GM19043 (cell line): ENCODE results near the gene ATP6V0A1.

Experiments used
- ATAC-seq: cut with Tn5 transposase; IDR thresholded peaks from one replicate; pipeline ENCODE4 v1.9.1; 2021; ENCODE audit warnings: low read depth; ENCODE audit not compliant: unreplicated experiment

ATP6V0A1 gene

DNA sequence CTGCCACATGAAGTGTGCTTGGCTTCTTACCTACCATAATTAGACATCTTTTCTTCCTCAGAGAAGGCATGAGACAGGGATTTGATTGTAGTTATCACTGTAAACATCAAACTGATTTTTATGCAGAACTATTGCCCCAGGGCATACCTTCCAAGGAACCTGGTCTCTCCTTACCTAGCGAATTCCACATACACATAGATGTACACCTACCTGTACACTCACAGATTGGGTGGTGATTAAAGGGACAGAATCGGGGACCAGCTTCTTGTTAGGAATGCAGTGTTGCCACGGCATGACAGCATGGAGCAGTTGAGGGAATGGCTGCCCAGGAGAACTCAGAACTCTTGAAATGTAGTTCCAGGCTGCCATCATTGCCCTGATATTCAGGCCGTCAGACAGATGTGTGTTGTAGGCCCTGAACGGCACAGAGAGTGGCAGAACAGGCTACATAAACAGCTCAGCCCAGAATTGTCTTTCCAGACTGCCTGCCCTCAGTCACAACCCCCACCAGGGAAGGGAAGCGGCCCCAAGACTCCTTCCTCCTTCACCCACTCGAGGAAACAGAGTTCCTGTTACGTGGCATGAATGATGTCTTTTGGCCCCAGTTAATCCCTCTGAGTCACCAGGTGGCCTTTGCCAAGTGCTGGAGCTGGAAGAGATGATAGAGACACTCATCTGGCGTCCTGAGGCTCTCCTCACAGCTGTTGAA lies 59.5 kb downstream of the ATP6V0A1 start:
- no peak for ATAC-seq

DNA sequence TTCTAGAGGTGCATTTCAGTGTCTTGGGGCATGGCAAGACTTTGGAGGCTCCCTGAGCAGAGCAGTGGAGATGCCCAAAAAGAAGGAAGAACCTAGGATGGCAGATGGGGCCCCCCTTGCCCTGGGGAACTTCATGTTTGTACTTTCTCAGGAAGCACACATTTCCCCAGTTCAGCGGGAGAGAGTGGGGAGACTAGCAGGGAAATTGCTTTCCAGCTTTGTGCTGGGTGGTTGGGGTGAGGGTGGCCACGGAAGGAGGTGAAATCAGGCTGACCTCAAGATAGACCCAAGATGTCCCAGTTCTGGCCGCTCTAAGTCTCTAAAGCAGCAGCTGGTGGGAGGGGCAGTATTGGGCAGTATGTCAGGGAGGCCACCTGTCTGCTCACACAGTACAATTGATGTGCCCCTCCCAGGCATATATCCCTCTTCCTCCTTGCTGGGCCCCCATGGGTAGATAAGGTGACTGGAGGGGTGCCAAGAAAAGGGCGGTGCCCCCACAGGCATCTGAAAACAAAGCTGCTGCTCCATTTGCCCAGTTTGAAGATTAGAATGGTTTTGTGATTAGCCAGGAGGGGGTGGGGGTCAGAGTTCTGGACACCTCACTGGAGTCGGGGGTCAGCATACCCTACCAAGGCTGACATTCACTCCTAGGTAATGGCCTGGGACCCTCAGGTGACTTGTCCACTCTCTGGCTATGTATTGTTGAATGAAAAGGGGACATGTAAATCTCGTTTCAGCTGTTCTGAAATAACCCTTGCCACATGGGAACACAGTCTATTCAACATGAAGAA lies 60.3 kb downstream of the ATP6V0A1 start:
- ATAC-seq: no peak

DNA sequence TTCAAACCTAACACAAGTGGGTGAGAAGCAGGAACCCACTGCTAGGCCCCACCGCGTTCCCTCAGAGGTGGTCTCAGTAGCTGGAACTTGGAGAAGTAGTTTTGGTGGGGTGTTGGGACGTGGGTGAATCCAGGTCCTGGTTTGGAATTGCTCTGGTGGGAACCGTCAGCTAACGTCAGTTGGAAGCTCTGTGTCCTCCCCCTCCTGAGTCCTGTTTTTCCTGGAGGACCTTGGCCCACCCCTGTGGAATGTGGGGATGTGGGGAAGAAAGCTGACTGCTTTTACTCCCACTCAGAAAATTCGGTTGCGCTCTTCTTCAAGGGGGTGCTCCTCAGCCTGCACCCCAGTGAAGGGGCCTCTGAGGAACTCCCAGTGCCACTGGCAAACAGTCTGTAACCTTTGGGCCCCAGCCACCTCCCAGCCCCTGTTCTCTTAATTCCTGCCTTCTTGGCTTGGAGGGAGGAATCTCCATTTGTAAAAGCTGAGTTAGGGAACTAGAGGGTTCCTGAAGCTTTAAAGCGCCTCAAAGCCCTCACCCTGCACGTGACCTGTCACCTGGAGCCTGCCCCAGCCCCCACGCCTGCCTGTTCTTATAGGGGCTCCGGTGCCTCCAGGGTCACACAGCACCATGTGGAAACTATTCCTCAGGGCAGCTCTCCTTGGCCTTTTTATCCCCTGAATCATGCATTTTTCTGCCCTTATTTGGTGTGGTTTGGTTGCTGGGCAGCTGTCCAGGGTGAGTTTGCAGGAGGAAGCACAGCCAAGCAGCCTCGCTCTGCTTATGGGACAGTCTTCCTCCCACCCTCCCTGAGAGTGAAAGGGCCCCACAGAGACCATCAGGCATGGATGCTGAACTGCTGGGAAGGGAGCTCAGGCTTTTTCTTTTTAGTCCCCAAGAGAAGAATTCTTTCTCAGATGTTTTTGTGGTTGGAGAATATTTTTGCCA lies 61.1 kb downstream of the ATP6V0A1 start:
- no peak for ATAC-seq

DNA sequence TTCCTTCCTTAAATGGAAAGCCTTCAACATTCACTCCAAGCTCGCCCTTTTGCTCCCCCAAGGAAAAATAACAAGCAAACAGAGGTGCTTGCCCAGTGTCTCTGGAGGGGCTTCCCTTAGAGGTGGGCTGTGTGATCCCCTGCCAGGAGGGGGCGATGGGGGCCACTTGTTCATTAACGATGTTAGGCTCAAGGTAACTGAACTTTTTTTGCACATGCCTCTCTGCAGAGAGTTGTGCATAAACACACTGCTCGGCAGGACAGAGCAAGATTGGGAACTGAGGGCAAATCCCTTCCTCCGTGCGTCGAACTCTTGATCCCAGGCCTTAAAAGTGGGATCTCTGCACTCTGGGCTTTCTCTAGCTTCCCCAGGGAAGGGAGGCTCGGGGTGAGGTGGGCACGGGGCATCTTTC lies 61.9 kb downstream of the ATP6V0A1 start:
- ATAC-seq: no peak

DNA sequence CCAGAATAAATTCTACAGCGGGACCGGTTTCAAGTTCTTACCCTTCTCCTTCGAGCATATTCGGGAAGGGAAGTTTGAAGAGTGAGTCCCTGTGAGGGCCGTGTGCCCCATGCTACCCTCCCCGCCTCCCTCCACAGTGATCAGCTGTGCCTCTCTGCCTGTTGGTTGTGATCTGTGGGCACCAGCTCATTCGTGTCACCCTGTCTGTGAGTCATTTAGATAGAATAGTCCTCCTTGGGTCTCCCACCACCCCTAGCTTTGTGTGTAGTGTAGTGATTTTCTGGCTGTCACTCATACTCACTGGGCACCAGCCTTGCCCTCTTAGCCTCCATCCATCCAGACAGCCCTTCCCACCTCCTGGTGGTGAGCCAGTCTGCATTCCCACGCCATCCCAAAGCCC lies 62.4 kb downstream of the ATP6V0A1 start:
- no peak for ATAC-seq

DNA sequence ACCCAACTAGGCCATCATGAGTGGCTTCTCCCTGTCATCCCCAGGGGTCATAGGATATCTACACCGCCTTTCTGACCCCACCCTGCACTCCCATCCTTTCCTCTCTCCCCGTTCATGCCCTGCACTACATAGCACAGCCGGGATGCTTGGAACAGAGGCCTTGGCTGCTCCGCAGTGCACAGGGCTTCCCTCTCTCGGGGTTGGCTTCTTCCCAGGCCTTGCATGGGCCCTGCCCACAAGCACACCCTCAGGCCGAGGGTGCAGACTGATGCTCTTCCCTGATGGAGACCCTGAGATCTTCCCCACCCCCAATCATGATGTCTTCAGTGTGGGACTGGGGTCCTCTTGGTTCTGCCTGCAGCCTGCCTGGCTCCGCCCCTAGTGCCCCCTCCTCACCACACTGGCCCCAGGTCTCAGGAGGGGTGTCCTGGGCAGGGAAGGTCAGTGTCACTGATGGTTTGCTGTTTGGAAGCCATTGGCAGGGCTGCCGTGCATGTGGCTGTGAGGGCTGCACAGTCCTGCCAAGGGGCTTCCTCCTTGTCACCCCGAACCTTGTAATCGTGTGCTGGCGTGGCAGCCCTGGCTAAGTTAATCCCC lies 63.1 kb downstream of the ATP6V0A1 start:
- no peak for ATAC-seq

DNA sequence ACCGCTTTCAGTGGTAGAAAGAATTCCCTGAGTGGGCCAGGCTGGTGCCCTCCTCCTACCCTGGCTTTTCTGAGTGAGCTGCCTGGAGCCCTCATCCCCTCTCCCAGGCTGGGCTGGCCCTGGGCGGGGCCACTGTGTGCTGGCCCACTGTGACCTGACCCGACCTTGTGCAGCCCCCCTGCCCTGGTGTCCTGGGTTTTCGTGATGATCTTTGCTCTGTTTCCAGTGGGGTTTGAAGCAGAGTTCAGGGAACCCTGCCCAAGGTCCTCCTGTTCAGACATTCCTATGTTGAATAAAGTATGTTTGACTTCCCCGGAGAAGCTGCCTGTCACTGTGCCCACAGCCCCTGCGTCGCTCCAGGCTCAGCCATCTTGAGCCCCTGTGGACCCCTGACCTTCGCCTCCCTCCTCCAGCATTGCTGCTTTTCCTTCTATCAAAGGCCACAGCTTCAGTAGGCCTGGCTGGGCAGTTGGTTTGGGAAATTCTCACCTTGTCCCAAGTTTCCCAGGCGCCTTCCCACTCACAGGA lies 63.6 kb downstream of the ATP6V0A1 start:
- ATAC-seq: no peak

DNA sequence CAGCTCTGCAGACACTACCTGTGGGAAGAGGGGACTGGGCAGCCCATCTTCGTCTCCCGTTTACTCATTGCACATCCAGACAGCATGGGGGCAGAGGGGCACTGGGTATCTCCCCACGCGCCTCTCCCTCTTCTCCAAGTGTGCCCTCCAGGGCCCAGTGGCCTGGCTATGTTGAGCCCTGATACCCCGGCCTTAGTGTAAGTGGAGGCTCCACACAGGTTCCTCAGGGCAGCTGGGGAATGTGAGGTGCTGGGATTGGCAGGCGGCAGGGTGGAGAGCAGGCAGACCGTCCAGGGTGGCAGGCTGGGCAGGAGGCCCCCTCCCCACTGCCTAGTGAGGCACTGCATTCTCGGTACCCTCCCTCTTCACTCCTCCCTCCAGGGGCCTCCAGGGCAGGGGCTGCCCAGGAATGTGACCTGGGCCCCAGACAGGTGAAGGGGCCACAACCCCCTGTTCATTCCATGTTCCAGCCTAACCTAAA lies 64.2 kb downstream of the ATP6V0A1 start:
- no peak for ATAC-seq

DNA sequence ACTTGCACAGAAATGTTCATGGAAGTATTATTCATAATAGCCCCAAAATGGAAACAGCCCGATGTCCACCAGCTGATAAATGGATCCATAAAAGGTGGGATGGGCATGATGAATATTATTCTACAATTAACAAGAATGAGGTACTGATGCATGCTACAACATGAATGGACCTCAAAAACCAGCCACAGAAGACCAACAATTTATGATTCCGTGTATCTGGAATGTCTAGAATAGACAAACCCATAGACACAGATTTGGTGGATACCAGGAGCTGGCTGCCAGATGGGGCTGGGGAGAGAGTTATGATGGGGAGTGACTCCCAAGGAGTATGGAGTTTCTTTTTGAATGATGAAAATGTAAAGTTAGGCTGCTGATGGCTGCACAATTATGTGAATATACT lies 66.5 kb downstream of the ATP6V0A1 start:
- ATAC-seq: no peak

DNA sequence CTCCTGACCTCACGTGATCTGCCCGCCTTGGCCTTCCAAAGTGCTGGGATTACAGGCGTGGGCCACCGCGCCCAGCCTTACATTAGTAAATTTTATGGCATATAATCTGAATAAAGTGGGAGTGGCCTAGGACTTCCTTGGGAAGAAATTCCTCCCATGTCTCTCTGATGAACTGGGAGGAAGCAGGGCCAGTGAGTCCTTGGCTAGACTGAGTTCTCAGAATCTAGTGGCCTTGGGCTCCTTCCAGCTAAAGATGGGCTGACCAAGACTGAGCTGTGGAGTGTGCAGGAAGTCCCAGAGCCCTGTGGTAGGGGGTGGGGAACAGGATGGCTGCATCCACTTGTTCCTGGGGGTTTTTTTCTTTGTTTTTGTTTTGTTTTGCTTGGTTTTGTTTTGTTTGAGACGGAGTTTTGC lies 67.4 kb downstream of the ATP6V0A1 start:
- ATAC-seq: no peak

DNA sequence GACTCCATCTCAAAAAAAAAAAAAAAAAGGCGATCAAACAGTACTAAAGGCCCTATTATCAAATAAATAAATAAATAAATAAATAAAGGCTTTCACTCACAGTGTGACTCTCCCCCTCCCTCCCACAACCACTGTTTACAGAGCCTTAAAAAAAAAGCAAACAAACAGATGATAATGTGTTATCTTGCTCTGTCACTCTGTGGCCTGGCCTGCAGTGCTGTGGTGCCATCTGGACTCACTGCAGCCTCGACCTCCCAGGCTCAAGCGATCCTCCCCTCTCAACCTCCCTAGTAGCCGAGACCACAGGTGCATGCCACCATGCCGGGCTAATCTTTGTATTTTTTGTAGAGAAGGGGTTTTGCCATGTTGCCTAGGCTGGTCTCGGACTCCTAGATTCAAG lies 69.3 kb downstream of the ATP6V0A1 start:
- ATAC-seq: no peak

DNA sequence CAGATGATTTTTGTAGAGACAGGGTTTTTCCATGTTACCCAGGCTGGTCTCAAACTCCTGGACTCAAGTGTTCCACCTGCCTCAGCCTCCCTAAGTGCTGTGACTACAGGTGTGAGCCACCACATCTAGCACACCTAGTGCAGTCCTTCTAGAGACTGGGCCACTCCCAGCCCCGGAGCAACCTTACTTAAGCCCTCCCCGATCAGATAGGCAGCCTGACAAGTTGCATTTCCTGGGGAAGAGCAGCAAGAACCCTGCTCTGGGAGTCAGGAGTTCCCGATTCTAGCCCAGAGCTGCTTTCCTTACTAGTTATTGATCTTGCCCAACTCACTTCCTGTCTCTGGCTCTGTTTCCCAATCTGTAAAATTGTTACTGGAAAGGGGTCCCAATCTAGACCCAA lies 70.4 kb downstream of the ATP6V0A1 start:
- ATAC-seq: no peak

DNA sequence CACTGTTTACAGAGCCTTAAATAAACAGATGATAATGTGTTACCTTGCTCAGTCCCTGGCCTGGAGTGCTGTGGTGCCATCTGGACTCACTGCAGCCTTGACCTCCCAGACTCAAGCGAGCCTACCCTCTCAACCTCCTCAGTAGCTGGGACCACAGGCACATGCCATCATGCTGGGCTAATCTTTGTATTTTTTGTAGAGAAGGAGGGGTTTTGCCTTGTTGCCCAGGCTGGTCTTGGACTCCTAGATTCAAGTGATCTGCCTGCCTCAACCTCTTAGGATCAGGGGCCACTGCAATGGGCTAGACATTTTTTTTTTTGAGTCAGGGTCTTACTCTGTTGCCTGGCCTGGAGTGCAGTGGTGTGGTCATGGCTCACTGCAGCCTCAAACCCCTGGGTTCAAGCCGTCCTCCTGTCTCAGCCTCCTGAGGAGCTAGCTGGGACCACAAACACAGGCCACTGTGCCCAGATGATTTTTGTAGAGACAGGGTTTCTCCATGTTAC lies 72.3 kb downstream of the ATP6V0A1 start:
- no peak for ATAC-seq

DNA sequence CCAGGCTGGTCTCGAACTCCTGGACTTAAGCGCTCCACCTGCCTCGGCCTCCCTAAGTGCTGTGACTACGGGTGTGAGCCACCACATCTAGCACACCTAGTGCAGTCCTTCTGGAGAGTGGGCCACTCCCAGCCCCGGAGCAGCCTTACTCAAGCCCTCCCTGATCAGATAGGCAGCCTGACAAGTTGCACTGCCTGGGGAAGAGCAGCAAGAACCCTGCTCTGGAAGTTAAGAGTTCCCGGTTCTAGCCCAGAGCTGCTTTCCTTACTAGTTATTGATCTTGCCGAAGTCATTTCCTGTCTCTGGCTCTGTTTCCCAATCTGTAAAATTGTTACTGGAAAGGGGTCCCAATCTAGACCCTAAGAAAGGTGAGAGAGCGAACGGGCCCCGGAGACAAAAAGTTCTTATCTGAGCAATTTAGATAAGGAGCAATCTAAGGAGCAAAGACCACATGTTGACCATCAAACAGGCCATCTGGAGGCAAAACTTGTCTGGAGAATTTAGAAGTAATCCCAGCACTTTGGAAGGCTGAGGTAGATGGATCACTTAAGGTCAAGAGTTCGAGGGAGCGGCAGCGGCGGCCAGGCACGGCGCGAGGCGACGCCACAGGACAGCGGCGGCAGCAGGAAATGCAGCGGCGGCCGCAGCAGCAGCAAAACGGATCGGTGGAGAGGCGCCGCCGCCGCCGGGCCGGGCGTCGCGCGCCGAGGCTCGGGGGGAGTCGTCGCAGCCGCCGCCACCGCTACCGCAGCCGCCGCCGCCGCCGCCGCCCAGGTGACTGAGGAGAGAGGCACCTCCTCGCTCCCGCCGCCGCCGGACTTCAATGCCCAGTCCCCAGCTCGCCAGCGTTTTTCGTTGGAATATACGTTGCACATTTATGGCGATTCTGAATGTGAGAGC lies 73.0 kb downstream of the ATP6V0A1 start:
- no peak for ATAC-seq

DNA sequence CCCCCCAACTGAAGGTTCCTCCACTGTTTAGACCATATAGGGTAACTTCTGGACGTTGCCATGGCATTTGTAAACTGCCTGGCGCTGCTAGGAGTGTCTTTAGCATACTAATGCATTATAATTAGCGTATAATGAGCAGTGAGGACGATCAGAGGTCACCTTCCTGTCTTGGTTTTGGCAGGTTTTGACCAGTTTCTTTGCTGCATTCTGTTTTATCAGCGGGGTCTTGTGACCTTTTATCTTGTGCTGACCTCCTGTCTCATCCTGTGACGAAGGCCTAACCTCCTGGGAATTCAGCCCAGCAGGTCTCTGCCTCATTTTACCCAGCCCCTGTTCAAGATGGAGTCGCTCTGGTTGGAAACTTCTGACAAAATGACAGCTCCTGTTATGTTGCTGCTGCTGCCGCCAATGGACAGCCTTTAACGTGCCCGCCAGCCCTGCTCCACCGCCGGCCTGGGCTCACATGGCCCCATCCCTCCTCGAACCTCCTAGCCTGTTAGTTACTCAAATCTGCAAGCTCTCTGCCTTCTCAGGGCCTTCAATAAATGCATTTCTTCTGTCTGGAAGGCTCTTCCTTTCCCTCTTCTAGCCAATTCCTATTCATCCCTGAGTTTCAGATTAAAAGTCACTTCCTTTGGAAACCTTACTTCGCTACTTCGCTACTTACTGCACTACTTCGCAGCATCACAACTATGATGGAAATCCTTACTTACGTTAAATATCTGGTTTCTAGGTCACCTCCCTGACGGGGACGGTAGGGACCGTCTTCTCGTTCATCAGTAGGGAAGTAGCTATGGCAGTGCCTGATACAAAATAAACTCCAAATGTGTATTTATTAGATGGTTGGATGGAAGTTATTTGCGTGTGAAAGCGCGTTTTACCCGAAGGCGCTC lies 76.7 kb downstream of the ATP6V0A1 start:
- ATAC-seq: no peak

DNA sequence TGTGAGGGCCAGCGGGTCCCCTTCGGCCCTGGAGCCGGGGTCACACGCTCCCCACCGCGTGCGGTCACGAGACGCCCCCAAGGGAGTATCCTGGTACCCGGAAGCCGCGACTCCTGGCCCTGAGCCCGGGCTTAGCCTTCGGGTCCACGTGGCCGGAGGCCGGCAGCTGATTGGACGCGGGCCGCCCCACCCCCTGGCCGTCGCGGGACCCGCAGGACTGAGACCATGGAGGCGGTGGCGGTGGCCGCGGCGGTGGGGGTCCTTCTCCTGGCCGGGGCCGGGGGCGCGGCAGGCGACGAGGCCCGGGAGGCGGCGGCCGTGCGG lies 77.3 kb downstream of the ATP6V0A1 start, which contains the start of gene NAGLU:
TSS of gene NAGLU (plus strand) at position 194 of the 324 bp plus-strand sequence. CDS start at position 226, 32 bp downstream.
- ATAC-seq: peak; percentile 76

DNA sequence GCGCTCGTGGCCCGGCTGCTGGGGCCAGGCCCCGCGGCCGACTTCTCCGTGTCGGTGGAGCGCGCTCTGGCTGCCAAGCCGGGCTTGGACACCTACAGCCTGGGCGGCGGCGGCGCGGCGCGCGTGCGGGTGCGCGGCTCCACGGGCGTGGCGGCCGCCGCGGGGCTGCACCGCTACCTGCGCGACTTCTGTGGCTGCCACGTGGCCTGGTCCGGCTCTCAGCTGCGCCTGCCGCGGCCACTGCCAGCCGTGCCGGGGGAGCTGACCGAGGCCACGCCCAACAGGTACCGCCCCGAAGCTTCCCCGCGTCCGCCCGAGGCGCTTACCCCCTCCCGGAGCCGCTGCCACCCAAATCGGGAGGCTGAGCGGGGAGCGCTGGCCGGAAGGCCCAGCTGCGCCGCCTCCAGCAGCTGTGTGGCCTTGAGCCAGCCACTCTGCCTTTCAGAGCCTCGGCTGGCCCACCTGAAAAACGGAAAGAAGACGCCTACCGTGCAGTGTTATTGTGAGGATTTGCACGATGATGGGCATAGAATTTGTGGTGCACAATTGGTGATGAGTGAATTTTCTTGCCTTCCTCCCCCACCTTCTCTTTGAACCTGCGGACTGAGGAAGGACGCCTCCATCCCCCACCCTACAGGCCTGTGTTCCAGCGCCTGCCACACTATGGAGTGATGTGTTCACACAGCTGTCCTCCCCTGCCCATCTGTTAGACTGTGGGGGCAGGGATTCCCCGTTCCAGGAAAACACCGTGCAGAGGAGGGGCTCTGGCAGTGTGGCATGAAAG lies 77.9 kb downstream of the ATP6V0A1 start:
- ATAC-seq: peak; percentile 49
